H9 (cell line): ENCODE data around the gene ARHGAP24. TPM values are rescaled to one million over a fixed set of nuclear protein-coding genes. Genes with fewer than 3 reads are reported as not detected.

ENCODE experiments used
- DNase-seq: peaks from one replicate; pipeline ENCODE4 v3.0.0-alpha.2; 2017
- H2AFZ ChIP-seq: one replicate; pipeline ENCODE4 v1.6.1; 2013; ENCODE audit warnings: mild to moderate bottlenecking, low read length, control low read depth, moderate library complexity
- H2AK5ac ChIP-seq: 2 replicates; pipeline ENCODE4 v1.6.1; 2013; ENCODE audit warnings: low read length, control low read depth, mixed read lengths; ENCODE audit not compliant: insufficient read length
- H2BK120ac ChIP-seq: one replicate; pipeline ENCODE4 v1.6.1; 2013; ENCODE audit warnings: low read depth, mild to moderate bottlenecking, low read length, control low read depth, inconsistent platforms; ENCODE audit not compliant: poor library complexity, severe bottlenecking
- H2BK12ac ChIP-seq: 2 replicates; pipeline ENCODE4 v1.6.1; 2013; ENCODE audit warnings: low read length, control low read depth, mixed read lengths, low read depth; ENCODE audit not compliant: insufficient read length
- H2BK15ac ChIP-seq: 2 replicates; pipeline ENCODE4 v1.6.1; 2013; ENCODE audit warnings: low read depth, low read length, control low read depth
- H2BK20ac ChIP-seq: one replicate; pipeline ENCODE4 v1.6.1; 2013; ENCODE audit warnings: low read depth, mild to moderate bottlenecking, low read length, control low read depth, inconsistent platforms; ENCODE audit not compliant: poor library complexity, severe bottlenecking
- H2BK5ac ChIP-seq: 2 replicates; pipeline ENCODE4 v1.6.1; 2013; ENCODE audit warnings: low read length, control low read depth, mixed read lengths; ENCODE audit not compliant: insufficient read length
- H3K14ac ChIP-seq: 2 replicates; pipeline ENCODE4 v1.6.1; 2013; ENCODE audit warnings: low read length, control low read depth; ENCODE audit not compliant: insufficient read depth
- H3K18ac ChIP-seq: 2 replicates; pipeline ENCODE4 v1.6.1; 2013; ENCODE audit warnings: low read depth, mild to moderate bottlenecking, mixed read lengths, low read length, control low read depth; ENCODE audit not compliant: insufficient read length
- H3K23ac ChIP-seq: 2 replicates; pipeline ENCODE4 v1.6.1; 2013; ENCODE audit warnings: low read length, control low read depth, mixed read lengths, low read depth; ENCODE audit not compliant: insufficient read length
- H3K23me2 ChIP-seq: 2 replicates; pipeline ENCODE4 v1.6.1; 2013; ENCODE audit warnings: low read depth, mild to moderate bottlenecking, mixed read lengths, low read length, control low read depth; ENCODE audit not compliant: insufficient read length, poor library complexity, severe bottlenecking
- H3K27ac ChIP-seq: 2 replicates; pipeline ENCODE4 v1.5.1; 2013; ENCODE audit warnings: low read length, control low read depth, mixed read lengths, low read depth; ENCODE audit not compliant: insufficient read length
- H3K27me3 ChIP-seq: 2 replicates; pipeline ENCODE4 v1.6.1; 2013; ENCODE audit warnings: low read length, control low read depth, inconsistent platforms; ENCODE audit not compliant: insufficient read depth
- H3K4ac ChIP-seq: 2 replicates; pipeline ENCODE4 v1.6.1; 2013; ENCODE audit warnings: low read depth, mild to moderate bottlenecking, control low read depth, inconsistent platforms, low read length, moderate library complexity
- H3K4me1 ChIP-seq: 2 replicates; pipeline ENCODE4 v1.6.1; 2013; ENCODE audit warnings: low read length, control low read depth, inconsistent platforms; ENCODE audit not compliant: insufficient read depth
- H3K4me2 ChIP-seq: 2 replicates; pipeline ENCODE4 v1.6.1; 2013; ENCODE audit warnings: low read length, control low read depth, mixed read lengths; ENCODE audit not compliant: insufficient read length, insufficient read depth
- H3K56ac ChIP-seq: 2 replicates; pipeline ENCODE4 v1.6.1; 2013; ENCODE audit warnings: low read depth, mild to moderate bottlenecking, mixed read lengths, low read length, control low read depth; ENCODE audit not compliant: insufficient read length
- H3K79me1 ChIP-seq: 2 replicates; pipeline ENCODE4 v1.6.1; 2013; ENCODE audit warnings: low read depth, mild to moderate bottlenecking, moderate library complexity, low read length, control low read depth, inconsistent platforms; ENCODE audit not compliant: insufficient read depth, poor library complexity, severe bottlenecking
- H3K79me2 ChIP-seq: 2 replicates; pipeline ENCODE4 v1.6.1; 2013; ENCODE audit warnings: low read length, control low read depth, inconsistent platforms; ENCODE audit not compliant: insufficient read depth
- H3K9ac ChIP-seq: 2 replicates; pipeline ENCODE4 v1.6.1; 2013; ENCODE audit warnings: low read length, control low read depth, mixed read lengths; ENCODE audit not compliant: insufficient read length; ENCODE audit errors: extremely low read depth
- H3K9me3 ChIP-seq: one replicate; pipeline ENCODE4 v1.6.1; 2013; ENCODE audit warnings: low read depth, low read length, inconsistent platforms; ENCODE audit not compliant: control insufficient read depth
- H3T11ph ChIP-seq: one replicate; pipeline ENCODE4 v1.6.1; 2013; ENCODE audit warnings: mild to moderate bottlenecking, low read length, control low read depth, inconsistent platforms
- H4K20me1 ChIP-seq: one replicate; pipeline ENCODE4 v1.6.1; 2013; ENCODE audit not compliant: control insufficient read depth, insufficient read length, insufficient read depth
- H4K5ac ChIP-seq: 2 replicates; pipeline ENCODE4 v1.6.1; 2013; ENCODE audit warnings: low read depth, mild to moderate bottlenecking, mixed read lengths, low read length, control low read depth; ENCODE audit not compliant: insufficient read length
- H4K8ac ChIP-seq: replicated peaks from 2 replicates; pipeline ENCODE4 v1.6.1; 2013; ENCODE audit warnings: low read length, control low read depth, mixed read lengths, low read depth; ENCODE audit not compliant: insufficient read length
- H4K91ac ChIP-seq: 2 replicates; pipeline ENCODE4 v1.6.1; 2013; ENCODE audit warnings: low read depth, mild to moderate bottlenecking, moderate library complexity, mixed read lengths, low read length, control low read depth; ENCODE audit not compliant: insufficient read length
- H3K27ac Mint-ChIP-seq, 3 experiments: 2 replicates in 2 of 3; 3 replicates in 1 of 3; pipeline ENCODE4 v1.8.0; 2020 to 2021; ENCODE audit warnings: mixed read lengths in 3 of 3, mild to moderate bottlenecking in 1 of 3, moderate library complexity in 1 of 3
- H3K27me3 Mint-ChIP-seq: 2 replicates; pipeline ENCODE4 v1.8.0; 2021; ENCODE audit warnings: low read depth, mild to moderate bottlenecking, moderate library complexity, mixed read lengths
- H3K36me3 Mint-ChIP-seq, 3 experiments: 2 replicates in 2 of 3; 3 replicates in 1 of 3; pipeline ENCODE4 v1.8.0; 2020 to 2021; ENCODE audit warnings: low read depth in 3 of 3, mixed read lengths in 3 of 3; ENCODE audit not compliant: insufficient read depth in 1 of 3
- H3K4me1 Mint-ChIP-seq, 2 experiments: 2 replicates each; pipeline ENCODE4 v1.8.0; 2020; ENCODE audit warnings: mixed read lengths in 2 of 2
- H3K4me3 Mint-ChIP-seq, 2 experiments: 2 replicates in 1 of 2; 3 replicates in 1 of 2; pipeline ENCODE4 v1.8.0; 2020 to 2021; ENCODE audit warnings: mild to moderate bottlenecking in 2 of 2, mixed read lengths in 2 of 2, moderate library complexity in 1 of 2
- H3K9me3 Mint-ChIP-seq, 2 experiments: 2 replicates in 1 of 2; 3 replicates in 1 of 2; pipeline ENCODE4 v1.8.0; 2020; ENCODE audit warnings: mild to moderate bottlenecking in 2 of 2, mixed read lengths in 2 of 2, moderate library complexity in 1 of 2
- WGBS: extraction: QIAGEN DNeasy Blood & Tissue Kit; methylation state at CpG from one replicate; pipeline ENCODE4 v1.1.7; 2013; ENCODE audit warnings: missing lambda C conversion rate, low lambda C conversion rate, mixed read lengths; ENCODE audit not compliant: insufficient read length; ENCODE audit errors: extremely low coverage; 5-methylcytosine and 5-hydroxymethylcytosine counted together
- total RNA-seq: library from RNA; stranded (reverse); gene quantifications from 2 replicates; pipeline ENCODE4 v1.2.1, GENCODE V29; 2021
- TF ChIP-seq, protein P1 (sequence below): fragments of 200-600 bp; sonication (generic); conservative IDR thresholded peaks from 3 replicates; pipeline ENCODE4 v1.8.0; 2021; ENCODE audit warnings: antibody characterized with exemption, mild to moderate bottlenecking

ARHGAP24 gene
- total RNA-seq, 1 experiment from 2014 or later = 0.37 TPM

DNA sequence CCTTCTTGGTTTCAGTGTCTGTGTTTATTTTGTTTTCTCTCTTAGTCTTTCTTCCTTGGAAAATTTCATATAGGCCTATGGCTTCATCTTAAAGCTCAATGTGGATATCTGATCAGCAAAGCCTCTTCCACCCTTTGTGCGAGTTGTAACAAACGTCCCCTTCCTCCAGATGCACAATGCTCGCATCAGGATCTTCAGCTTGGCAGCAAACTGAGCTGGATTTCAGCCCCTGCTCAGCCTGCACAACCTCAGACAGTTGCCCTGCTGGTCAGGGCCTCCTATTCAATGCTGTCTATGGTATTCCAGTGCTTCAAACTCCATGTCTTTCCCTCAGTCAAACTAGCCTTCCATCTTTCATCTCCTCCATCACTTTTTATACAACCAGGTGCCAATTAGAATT, 309.4 kb downstream of the ARHGAP24 start:
- no peaks in the 10 kb centered on the region for H3K27me3 ChIP-seq
- no peak overlapping the region for H3K4me2 ChIP-seq
- H3K4me1 Mint-ChIP-seq = peaks cover 0 to 3% of the 10 kb centered on the region in 2 experiments; a peak in 1 of 4 replicates

More for the DNA sequence above, 309.4 kb downstream of the ARHGAP24 start:
- no peak overlapping the region for H3K23ac ChIP-seq
- no peaks in the 10 kb centered on the region for H4K20me1 ChIP-seq
- H3K9ac ChIP-seq = no peak overlapping the region
- DNase-seq = no peak
- no peaks in the 10 kb centered on the region for H3K4me1 ChIP-seq
- H4K91ac ChIP-seq = no peak overlapping the region
- H3K79me2 ChIP-seq = no peaks in the 10 kb centered on the region
- no peak overlapping the region for H4K5ac ChIP-seq
- H2BK5ac ChIP-seq = no peak overlapping the region
- no peak overlapping the region for H2BK120ac ChIP-seq
- H3K27ac Mint-ChIP-seq = no peak overlapping the region; a peak in 1 of 7 replicates
- H3K36me3 Mint-ChIP-seq = no peaks in the 10 kb centered on the region
- TF ChIP-seq, protein P1, sequence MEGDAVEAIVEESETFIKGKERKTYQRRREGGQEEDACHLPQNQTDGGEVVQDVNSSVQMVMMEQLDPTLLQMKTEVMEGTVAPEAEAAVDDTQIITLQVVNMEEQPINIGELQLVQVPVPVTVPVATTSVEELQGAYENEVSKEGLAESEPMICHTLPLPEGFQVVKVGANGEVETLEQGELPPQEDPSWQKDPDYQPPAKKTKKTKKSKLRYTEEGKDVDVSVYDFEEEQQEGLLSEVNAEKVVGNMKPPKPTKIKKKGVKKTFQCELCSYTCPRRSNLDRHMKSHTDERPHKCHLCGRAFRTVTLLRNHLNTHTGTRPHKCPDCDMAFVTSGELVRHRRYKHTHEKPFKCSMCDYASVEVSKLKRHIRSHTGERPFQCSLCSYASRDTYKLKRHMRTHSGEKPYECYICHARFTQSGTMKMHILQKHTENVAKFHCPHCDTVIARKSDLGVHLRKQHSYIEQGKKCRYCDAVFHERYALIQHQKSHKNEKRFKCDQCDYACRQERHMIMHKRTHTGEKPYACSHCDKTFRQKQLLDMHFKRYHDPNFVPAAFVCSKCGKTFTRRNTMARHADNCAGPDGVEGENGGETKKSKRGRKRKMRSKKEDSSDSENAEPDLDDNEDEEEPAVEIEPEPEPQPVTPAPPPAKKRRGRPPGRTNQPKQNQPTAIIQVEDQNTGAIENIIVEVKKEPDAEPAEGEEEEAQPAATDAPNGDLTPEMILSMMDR = no peak
- no peaks in the 10 kb centered on the region for H3K9me3 ChIP-seq
- H3K9me3 Mint-ChIP-seq = no peaks in the 10 kb centered on the region; a peak in 1 of 5 replicates
- no peak overlapping the region for H3K4me3 Mint-ChIP-seq
- H2BK12ac ChIP-seq = no peak overlapping the region
- H3K23me2 ChIP-seq = no peaks in the 10 kb centered on the region
- no peak overlapping the region for H2AFZ ChIP-seq
- no peak overlapping the region for H3K27ac ChIP-seq
- no peaks in the 10 kb centered on the region for H3K79me1 ChIP-seq
- no peak overlapping the region for H3K4ac ChIP-seq
- H3K14ac ChIP-seq = no peak overlapping the region
- no peak overlapping the region for H4K8ac ChIP-seq
- no peak overlapping the region for H3K56ac ChIP-seq
- no peak overlapping the region for H3T11ph ChIP-seq
- H2BK15ac ChIP-seq = no peak overlapping the region
- no peak overlapping the region for H2BK20ac ChIP-seq
- no peak overlapping the region for H3K18ac ChIP-seq
- no peak overlapping the region for H2AK5ac ChIP-seq
- no peaks in the 10 kb centered on the region for H3K27me3 Mint-ChIP-seq
- no CpG with 5 or more reads among the region's 3 CpGs for WGBS
